ENCODE measurements around the gene C1QTNF12.

Gene C1QTNF12

DNA sequence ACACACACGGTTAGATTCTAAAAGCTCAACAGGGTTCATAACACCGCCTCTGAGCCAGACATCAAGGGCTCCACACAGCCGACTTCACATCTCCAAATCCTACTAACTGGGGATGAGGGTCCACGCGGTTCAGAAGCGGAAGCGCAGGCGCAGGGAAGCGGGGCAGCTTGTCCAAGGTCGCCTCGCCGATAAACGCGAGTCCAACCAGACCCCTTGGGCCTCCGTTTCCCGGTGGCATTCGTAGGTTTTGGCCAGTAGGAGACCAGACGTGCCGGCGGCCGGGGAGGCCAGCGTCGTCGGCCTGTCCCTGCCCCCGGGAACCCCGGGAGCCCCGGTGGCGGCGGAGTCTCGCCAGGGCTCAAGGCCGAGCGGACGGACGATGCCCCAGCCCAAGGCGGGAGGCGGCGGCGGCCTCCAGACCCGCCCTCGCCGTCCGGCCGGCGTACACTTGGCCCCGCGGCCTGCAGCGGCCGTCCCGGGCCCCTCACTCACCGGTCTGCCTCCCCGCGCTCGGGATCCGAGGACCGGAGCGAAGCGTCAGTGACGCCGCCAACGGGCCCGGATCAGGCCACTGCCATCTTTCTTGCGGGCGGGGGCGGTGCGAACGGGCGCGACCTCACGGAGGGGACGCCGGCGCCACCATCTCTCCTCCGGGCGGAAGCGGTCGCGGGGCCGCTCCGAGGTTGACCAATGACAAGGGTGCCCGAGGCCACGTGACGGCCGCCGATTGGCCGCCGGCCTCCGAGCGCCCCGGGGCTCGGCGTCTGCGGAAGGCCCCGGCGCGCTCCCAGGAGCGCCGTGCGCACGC is 14.9 kb downstream of the C1QTNF12 start, which contains the start of gene SDF4:
SDF4 (minus strand) TSS at position 602 of the 808 bp plus-strand sequence. CDS start 3,229 bp downstream, outside the sequence.
- H3K4me3 ChIP-seq (ENCODE audit: low read depth, low read length): peak within 1 kb of the TSS; percentile 97
- H3K4me1 ChIP-seq (ENCODE audit: control insufficient read depth, insufficient read depth, low read length): peaks cover 3% of the 10 kb centered on the region; the same call in 1 of the 2 replicates
- H3K27ac ChIP-seq (ENCODE audit: low read depth, low read length): peak within 1 kb of the TSS; percentile 92

GRCh38 chr1:1230656-1231399 is 15.7 kb downstream of the C1QTNF12 start:
- 0 out of 2 replicates have a peak, but pooled peaks cover 2% of the 10 kb centered on the region for H3K9me3 ChIP-seq (ENCODE audit: control insufficient read depth, insufficient read depth, low read depth, low read length)
- peak overlapping the region; percentile 97 for H3K4me3 ChIP-seq (ENCODE audit: low read depth, low read length)
- peak overlapping the region; percentile 92; the same call in 1 of the 2 replicates for H3K27ac ChIP-seq (ENCODE audit: low read depth, low read length)
- H3K4me1 ChIP-seq (ENCODE audit: control insufficient read depth, insufficient read depth, low read length): peaks cover 3% of the 10 kb centered on the region; the same call in 1 of the 2 replicates
- H3K36me3 ChIP-seq (ENCODE audit: control insufficient read depth, insufficient read depth, low read length): peaks cover 33% of the 10 kb centered on the region
- H3K27me3 ChIP-seq (ENCODE audit: control insufficient read depth, insufficient read depth, low read length): no peaks in the 10 kb centered on the region
- H3K9ac ChIP-seq (ENCODE audit: low read length): peak overlapping the region; percentile 97

More for the DNA sequence above, 14.9 kb downstream of the C1QTNF12 start, which contains the start of gene SDF4:
- Histone ChIP-seq H3K9ac (ENCODE audit: low read length) (peak within 1 kb of the TSS; percentile 97), H3K9me3 (ENCODE audit: control insufficient read depth, insufficient read depth, low read depth, low read length) (0 out of 2 replicates have a peak, but pooled peaks cover 2% of the 10 kb centered on the region), H3K36me3 (ENCODE audit: control insufficient read depth, insufficient read depth, low read length) (peaks cover 27% of the 10 kb centered on the region), H3K27me3 (ENCODE audit: control insufficient read depth, insufficient read depth, low read length) (no peaks in the 10 kb centered on the region)

DNA sequence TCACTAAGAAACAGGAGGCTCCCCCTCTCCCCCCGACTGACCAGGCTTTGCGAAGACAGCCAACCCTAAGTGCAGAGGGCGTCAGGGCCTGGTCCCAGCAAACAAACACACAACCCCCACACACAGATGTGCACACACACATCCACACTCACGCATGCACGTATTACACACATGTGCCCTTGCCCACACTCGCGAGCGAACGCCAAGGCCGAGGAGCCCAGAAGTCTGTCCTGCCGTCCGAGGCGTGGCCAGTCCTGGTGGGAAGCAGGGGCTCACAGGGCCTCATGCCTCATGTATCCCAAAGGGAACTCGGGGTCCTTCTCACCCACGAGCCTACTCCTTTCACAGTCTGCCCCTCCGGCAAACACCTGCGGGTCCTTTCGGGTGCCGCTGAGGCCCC is 16.8 kb downstream of the C1QTNF12 start:
- Histone ChIP-seq H3K27me3 (ENCODE audit: control insufficient read depth, insufficient read depth, low read length) (no peaks in the 10 kb centered on the region), H3K4me3 (ENCODE audit: low read depth, low read length) (no peak overlapping the region), H3K36me3 (ENCODE audit: control insufficient read depth, insufficient read depth, low read length) (peaks cover 40% of the 10 kb centered on the region), H3K9me3 (ENCODE audit: control insufficient read depth, insufficient read depth, low read depth, low read length) (0 out of 2 replicates have a peak, but pooled peaks cover 2% of the 10 kb centered on the region), H3K4me1 (ENCODE audit: control insufficient read depth, insufficient read depth, low read length) (peaks cover 3% of the 10 kb centered on the region; the same call in 1 of the 2 replicates), H3K27ac (ENCODE audit: low read depth, low read length) (no peak overlapping the region), H3K9ac (ENCODE audit: low read length) (no peak overlapping the region)

DNA sequence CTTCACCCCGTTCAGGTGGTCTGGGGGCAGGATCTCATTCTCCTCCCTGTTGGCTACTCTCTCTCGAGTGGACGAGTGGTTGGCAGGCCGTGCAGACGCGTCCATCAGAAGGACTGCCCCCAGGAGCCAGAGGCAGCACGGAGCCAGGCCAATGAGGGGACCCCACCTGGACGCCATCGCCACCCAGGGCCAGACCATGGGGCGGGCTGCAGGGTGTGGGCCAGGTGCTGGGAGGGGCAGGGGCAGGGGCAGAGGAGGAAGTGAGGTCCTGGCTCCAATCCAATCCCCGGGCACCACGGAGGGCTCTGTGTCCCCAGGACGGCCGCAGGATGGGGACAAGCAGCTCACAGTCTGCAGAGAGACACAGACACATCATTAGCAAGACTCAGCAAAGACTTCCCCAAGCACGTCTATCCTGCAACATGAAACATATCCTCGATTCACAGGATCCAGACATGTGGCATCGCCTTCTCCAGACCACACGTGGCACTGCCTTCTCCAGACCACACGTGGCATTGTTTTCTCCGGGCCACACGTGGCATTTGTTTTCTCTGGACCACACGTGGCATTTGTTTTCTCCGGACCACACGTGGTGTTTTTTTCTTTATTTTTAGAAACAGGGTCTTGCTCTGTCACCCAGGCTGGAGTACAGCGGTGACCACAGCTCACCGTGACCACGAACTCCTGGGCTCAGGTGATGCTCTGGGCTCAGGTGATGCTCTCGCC is 17.8 kb downstream of the C1QTNF12 start:
- H3K27ac ChIP-seq (ENCODE audit: low read depth, low read length): no peak overlapping the region
- no peak overlapping the region for H3K9ac ChIP-seq (ENCODE audit: low read length)
- peaks cover 3% of the 10 kb centered on the region; the same call in 1 of the 2 replicates for H3K4me1 ChIP-seq (ENCODE audit: control insufficient read depth, insufficient read depth, low read length)
- no peak overlapping the region for H3K4me3 ChIP-seq (ENCODE audit: low read depth, low read length)
- H3K9me3 ChIP-seq (ENCODE audit: control insufficient read depth, insufficient read depth, low read depth, low read length): 0 out of 2 replicates have a peak, but pooled peaks cover 2% of the 10 kb centered on the region
- H3K27me3 ChIP-seq (ENCODE audit: control insufficient read depth, insufficient read depth, low read length): no peaks in the 10 kb centered on the region
- peaks cover 46% of the 10 kb centered on the region for H3K36me3 ChIP-seq (ENCODE audit: control insufficient read depth, insufficient read depth, low read length)

DNA sequence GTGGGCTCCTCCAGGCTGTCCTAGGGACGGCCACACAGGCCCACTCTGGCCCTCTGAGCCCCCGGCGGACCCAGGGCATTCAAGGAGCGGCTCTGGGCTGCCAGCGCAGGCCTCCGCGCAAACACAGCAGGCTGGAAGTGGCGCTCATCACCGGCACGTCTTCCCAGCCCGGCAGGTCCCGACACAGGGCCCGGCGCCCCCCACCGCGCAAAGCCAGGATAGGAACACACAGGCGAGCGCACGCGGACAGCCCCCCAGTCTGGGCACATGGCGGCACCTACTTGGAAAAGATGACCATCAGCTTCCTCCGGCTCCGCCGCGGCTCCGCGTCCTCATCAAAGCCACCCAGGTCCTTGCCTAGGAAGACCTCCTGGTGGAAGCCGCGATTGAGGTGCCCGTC is 18.3 kb downstream of the C1QTNF12 start:
- Histone ChIP-seq H3K4me3 (ENCODE audit: low read depth, low read length) (no peak overlapping the region), H3K9ac (ENCODE audit: low read length) (no peak overlapping the region), H3K27ac (ENCODE audit: low read depth, low read length) (no peak overlapping the region), H3K9me3 (ENCODE audit: control insufficient read depth, insufficient read depth, low read depth, low read length) (0 out of 2 replicates have a peak, but pooled peaks cover 2% of the 10 kb centered on the region), H3K27me3 (ENCODE audit: control insufficient read depth, insufficient read depth, low read length) (no peaks in the 10 kb centered on the region), H3K4me1 (ENCODE audit: control insufficient read depth, insufficient read depth, low read length) (peaks cover 3% of the 10 kb centered on the region; the same call in 1 of the 2 replicates), H3K36me3 (ENCODE audit: control insufficient read depth, insufficient read depth, low read length) (peaks cover 47% of the 10 kb centered on the region)

DNA sequence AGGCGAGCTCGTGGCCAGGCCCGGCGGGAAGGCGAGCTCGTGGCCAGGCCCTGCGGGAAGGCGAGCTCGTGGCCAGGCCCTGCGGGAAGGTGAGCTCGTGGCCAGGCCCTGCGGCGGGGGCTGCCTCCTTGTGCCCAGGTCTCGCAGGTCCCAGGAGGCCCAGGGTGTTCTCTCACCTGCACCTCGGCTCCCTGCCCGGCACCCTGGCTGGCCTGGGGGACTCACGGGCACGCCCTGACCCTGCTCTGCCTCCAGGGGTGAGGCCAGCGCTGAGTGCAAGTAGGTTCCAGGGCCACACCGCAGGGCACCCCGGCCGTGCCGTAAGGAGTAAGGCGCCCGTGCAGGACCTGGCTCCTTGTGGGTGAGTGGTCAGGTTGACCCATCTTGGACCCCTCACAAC is 19.1 kb downstream of the C1QTNF12 start:
- H3K9me3 ChIP-seq (ENCODE audit: control insufficient read depth, insufficient read depth, low read depth, low read length): no peaks in the 10 kb centered on the region
- peaks cover 3% of the 10 kb centered on the region; the same call in 1 of the 2 replicates for H3K4me1 ChIP-seq (ENCODE audit: control insufficient read depth, insufficient read depth, low read length)
- no peaks in the 10 kb centered on the region for H3K27me3 ChIP-seq (ENCODE audit: control insufficient read depth, insufficient read depth, low read length)
- H3K36me3 ChIP-seq (ENCODE audit: control insufficient read depth, insufficient read depth, low read length): peaks cover 55% of the 10 kb centered on the region
- H3K9ac ChIP-seq (ENCODE audit: low read length): no peak overlapping the region
- H3K4me3 ChIP-seq (ENCODE audit: low read depth, low read length): no peak overlapping the region
- H3K27ac ChIP-seq (ENCODE audit: low read depth, low read length): no peak overlapping the region

GRCh38 chr1:1226566-1227362 is 19.8 kb downstream of the C1QTNF12 start:
- H3K9ac ChIP-seq (ENCODE audit: low read length): no peak overlapping the region
- peaks cover 3% of the 10 kb centered on the region; the same call in 1 of the 2 replicates for H3K4me1 ChIP-seq (ENCODE audit: control insufficient read depth, insufficient read depth, low read length)
- no peaks in the 10 kb centered on the region for H3K27me3 ChIP-seq (ENCODE audit: control insufficient read depth, insufficient read depth, low read length)
- no peak overlapping the region for H3K27ac ChIP-seq (ENCODE audit: low read depth, low read length)
- H3K4me3 ChIP-seq (ENCODE audit: low read depth, low read length): no peak overlapping the region
- peaks cover 60% of the 10 kb centered on the region for H3K36me3 ChIP-seq (ENCODE audit: control insufficient read depth, insufficient read depth, low read length)
- no peaks in the 10 kb centered on the region for H3K9me3 ChIP-seq (ENCODE audit: control insufficient read depth, insufficient read depth, low read depth, low read length)

- Histone ChIP-seq H3K36me3 (ENCODE audit: control insufficient read depth, insufficient read depth, low read length) (peaks cover 64% of the 10 kb centered on the region), H3K4me1 (ENCODE audit: control insufficient read depth, insufficient read depth, low read length) (0 out of 2 replicates have a peak, but pooled peaks cover 3% of the 10 kb centered on the region), H3K27ac (ENCODE audit: low read depth, low read length) (no peak overlapping the region), H3K27me3 (ENCODE audit: control insufficient read depth, insufficient read depth, low read length) (no peaks in the 10 kb centered on the region), H3K9me3 (ENCODE audit: control insufficient read depth, insufficient read depth, low read depth, low read length) (no peaks in the 10 kb centered on the region), H3K4me3 (ENCODE audit: low read depth, low read length) (no peak overlapping the region), H3K9ac (ENCODE audit: low read length) (no peak overlapping the region)
Measured at GRCh38 chr1:1225913-1226312, 20.6 kb downstream of the C1QTNF12 start.

GRCh38 chr1:1225238-1225845 is 21.2 kb downstream of the C1QTNF12 start:
- Histone ChIP-seq H3K9ac (ENCODE audit: low read length) (no peak overlapping the region), H3K4me1 (ENCODE audit: control insufficient read depth, insufficient read depth, low read length) (no peaks in the 10 kb centered on the region), H3K9me3 (ENCODE audit: control insufficient read depth, insufficient read depth, low read depth, low read length) (no peaks in the 10 kb centered on the region), H3K27ac (ENCODE audit: low read depth, low read length) (no peak overlapping the region), H3K27me3 (ENCODE audit: control insufficient read depth, insufficient read depth, low read length) (no peaks in the 10 kb centered on the region), H3K4me3 (ENCODE audit: low read depth, low read length) (no peak overlapping the region), H3K36me3 (ENCODE audit: control insufficient read depth, insufficient read depth, low read length) (peaks cover 68% of the 10 kb centered on the region)

Measured in HUES6 (cell line).